Immature natural killer cell (primary cell): ENCODE results near the gene GPC6. TPM values are rescaled to one million over a fixed set of nuclear protein-coding genes. Genes with fewer than 3 reads are reported as not detected.

Experiments
- DNase-seq, 3 donors: peaks; one replicate each; pipeline ENCODE4 v3.0.0; 2022; ENCODE audit warnings: mixed read lengths in 1 of 3
- H3K27ac Mint-ChIP-seq, 6 donors: one replicate each; pipeline ENCODE4 v1.8.0; 2020; ENCODE audit warnings: mixed read lengths in 6 of 6, mild to moderate bottlenecking in 5 of 6, inconsistent platforms in 4 of 6, moderate library complexity in 3 of 6
- H3K27me3 Mint-ChIP-seq, 3 donors: one replicate each; pipeline ENCODE4 v1.8.0; 2020 to 2021; ENCODE audit warnings: low read depth in 3 of 3, mild to moderate bottlenecking in 3 of 3, mixed read lengths in 3 of 3, moderate library complexity in 3 of 3, inconsistent platforms in 1 of 3
- H3K36me3 Mint-ChIP-seq, 3 donors: one replicate each; pipeline ENCODE4 v1.8.0; 2020; ENCODE audit warnings: mixed read lengths in 3 of 3, inconsistent platforms in 2 of 3, mild to moderate bottlenecking in 2 of 3
- H3K4me1 Mint-ChIP-seq, 2 donors: one replicate each; pipeline ENCODE4 v1.8.0; 2020; ENCODE audit warnings: inconsistent platforms in 2 of 2, mild to moderate bottlenecking in 2 of 2, mixed read lengths in 2 of 2, moderate library complexity in 1 of 2
- H3K4me3 Mint-ChIP-seq, 5 donors: one replicate each; pipeline ENCODE4 v1.8.0; 2020; ENCODE audit warnings: mild to moderate bottlenecking in 5 of 5, mixed read lengths in 5 of 5, inconsistent platforms in 3 of 5, moderate library complexity in 3 of 5
- H3K9me3 Mint-ChIP-seq, 6 donors: one replicate each; pipeline ENCODE4 v1.8.0; 2020; ENCODE audit warnings: mild to moderate bottlenecking in 6 of 6, mixed read lengths in 6 of 6, inconsistent platforms in 4 of 6, moderate library complexity in 3 of 6
- polyA plus RNA-seq, 3 donors: library from polyadenylated mRNA; unstranded; fragments of 300-500 nt; fragmentation: Illumina TruSeq; gene quantifications; one replicate each; pipeline ENCODE4 v1.2.3, GENCODE V29; 2021

The GPC6 gene
- polyA plus RNA-seq, 3 donors from 2014 or later: not detected

- peaks cover 0 to 4% (median 2%) of the 10 kb centered on the region in 3 donors for H3K27me3 Mint-ChIP-seq
- no peak for DNase-seq
- no peaks in the 10 kb centered on the region for H3K4me1 Mint-ChIP-seq
- no peak overlapping the region for H3K4me3 Mint-ChIP-seq
- H3K27ac Mint-ChIP-seq: no peak overlapping the region
- no peaks in the 10 kb centered on the region for H3K36me3 Mint-ChIP-seq
- peaks cover 0 to 6% (median 0%) of the 10 kb centered on the region in 6 donors for H3K9me3 Mint-ChIP-seq
These were observed 729.3 kb downstream of the GPC6 start for GRCh38 chr13:93955904-93956303.

GRCh38 chr13:93956426-93956825 is 729.8 kb downstream of the GPC6 start:
- Mint-ChIP-seq H3K4me3 (no peak overlapping the region), H3K27me3 (peaks cover 0 to 4% (median 2%) of the 10 kb centered on the region in 3 donors), H3K9me3 (peaks cover 0 to 3% (median under 1%) of the 10 kb centered on the region in 6 donors), H3K36me3 (no peaks in the 10 kb centered on the region), H3K27ac (no peak overlapping the region), H3K4me1 (no peaks in the 10 kb centered on the region)
- no peak for DNase-seq

- Mint-ChIP-seq H3K4me1 (no peaks in the 10 kb centered on the region), H3K9me3 (peaks cover 0 to 4% (median 1%) of the 10 kb centered on the region in 6 donors), H3K4me3 (no peak overlapping the region), H3K36me3 (no peaks in the 10 kb centered on the region), H3K27ac (no peak overlapping the region), H3K27me3 (peaks cover 0 to 4% (median 2%) of the 10 kb centered on the region in 3 donors)
- no peak for DNase-seq
These were observed 730.8 kb downstream of the GPC6 start for GRCh38 chr13:93957371-93957770.

- no peak for DNase-seq
- no peak overlapping the region for H3K27ac Mint-ChIP-seq
These were observed 733.4 kb downstream of the GPC6 start for GRCh38 chr13:93959796-93960533.

GRCh38 chr13:93963266-93964145 is 736.9 kb downstream of the GPC6 start:
- no peak for DNase-seq
- no peak overlapping the region for H3K4me3 Mint-ChIP-seq
- H3K4me1 Mint-ChIP-seq: no peaks in the 10 kb centered on the region
- H3K9me3 Mint-ChIP-seq: peaks cover 0 to 4% (median 0%) of the 10 kb centered on the region in 6 donors
- peaks cover 0 to 4% (median 0%) of the 10 kb centered on the region in 3 donors for H3K27me3 Mint-ChIP-seq
- H3K36me3 Mint-ChIP-seq: no peaks in the 10 kb centered on the region
- no peak overlapping the region for H3K27ac Mint-ChIP-seq

More at GRCh38 chr13:93959796-93960533, 733.4 kb downstream of the GPC6 start:
- no peak overlapping the region for H3K4me3 Mint-ChIP-seq
- no peaks in the 10 kb centered on the region for H3K4me1 Mint-ChIP-seq
- no peaks in the 10 kb centered on the region for H3K36me3 Mint-ChIP-seq
- peaks cover 0 to 4% (median 0%) of the 10 kb centered on the region in 3 donors for H3K27me3 Mint-ChIP-seq
- H3K9me3 Mint-ChIP-seq: peaks cover 0 to 4% (median 0%) of the 10 kb centered on the region in 6 donors

GRCh38 chr13:93964146-93964512 is 737.5 kb downstream of the GPC6 start:
- DNase-seq: no peak
- no peak overlapping the region for H3K27ac Mint-ChIP-seq
- H3K4me1 Mint-ChIP-seq: no peaks in the 10 kb centered on the region
- H3K4me3 Mint-ChIP-seq: no peak overlapping the region
- H3K36me3 Mint-ChIP-seq: no peaks in the 10 kb centered on the region
- peaks cover 0 to 4% (median 0%) of the 10 kb centered on the region in 3 donors for H3K27me3 Mint-ChIP-seq
- H3K9me3 Mint-ChIP-seq: peaks cover 0 to 4% (median 0%) of the 10 kb centered on the region in 6 donors

GRCh38 chr13:93965587-93965986 is 739.0 kb downstream of the GPC6 start:
- H3K4me3 Mint-ChIP-seq: no peak overlapping the region
- no peak for DNase-seq
- H3K27me3 Mint-ChIP-seq: peaks cover 0 to 2% (median 0%) of the 10 kb centered on the region in 3 donors
- H3K9me3 Mint-ChIP-seq: peaks cover 0 to 4% (median 0%) of the 10 kb centered on the region in 6 donors
- H3K27ac Mint-ChIP-seq: no peak overlapping the region
- H3K36me3 Mint-ChIP-seq: no peaks in the 10 kb centered on the region
- H3K4me1 Mint-ChIP-seq: no peaks in the 10 kb centered on the region

- Mint-ChIP-seq H3K4me3 (no peak overlapping the region), H3K9me3 (peaks cover 0 to 3% (median 0%) of the 10 kb centered on the region in 6 donors), H3K4me1 (no peaks in the 10 kb centered on the region), H3K36me3 (no peaks in the 10 kb centered on the region), H3K27ac (no peak overlapping the region), H3K27me3 (peaks cover 0 to 2% (median 0%) of the 10 kb centered on the region in 3 donors)
- no peak for DNase-seq
These were observed 739.8 kb downstream of the GPC6 start for GRCh38 chr13:93966267-93966936.

GRCh38 chr13:93967286-93967685 is 740.7 kb downstream of the GPC6 start:
- Mint-ChIP-seq H3K27ac (no peak overlapping the region), H3K9me3 (no peaks in the 10 kb centered on the region), H3K27me3 (peaks cover 0 to 2% (median 0%) of the 10 kb centered on the region in 3 donors), H3K4me3 (no peak overlapping the region), H3K36me3 (no peaks in the 10 kb centered on the region), H3K4me1 (no peaks in the 10 kb centered on the region)
- no peak for DNase-seq

- DNase-seq: no peak
- no peak overlapping the region for H3K27ac Mint-ChIP-seq
- H3K36me3 Mint-ChIP-seq: no peaks in the 10 kb centered on the region
- H3K4me3 Mint-ChIP-seq: no peak overlapping the region
- no peaks in the 10 kb centered on the region for H3K4me1 Mint-ChIP-seq
- peaks cover 0 to 2% (median 0%) of the 10 kb centered on the region in 6 donors for H3K9me3 Mint-ChIP-seq
- H3K27me3 Mint-ChIP-seq: peaks cover 0 to 1% (median 0%) of the 10 kb centered on the region in 3 donors
These were observed 748.6 kb downstream of the GPC6 start for GRCh38 chr13:93975242-93975641.

- DNase-seq: no peak
- Mint-ChIP-seq H3K9me3 (peaks cover 0 to 2% (median 0%) of the 10 kb centered on the region in 6 donors), H3K27me3 (peaks cover 0 to 2% (median 1%) of the 10 kb centered on the region in 3 donors), H3K27ac (no peak overlapping the region), H3K4me1 (no peaks in the 10 kb centered on the region), H3K36me3 (no peaks in the 10 kb centered on the region), H3K4me3 (no peak overlapping the region)
These were observed 749.9 kb downstream of the GPC6 start for GRCh38 chr13:93976528-93976927.

- no peak overlapping the region for H3K27ac Mint-ChIP-seq
- no peaks in the 10 kb centered on the region for H3K36me3 Mint-ChIP-seq
- H3K9me3 Mint-ChIP-seq: no peaks in the 10 kb centered on the region
- H3K27me3 Mint-ChIP-seq: peaks cover 0 to 2% (median 1%) of the 10 kb centered on the region in 3 donors
- H3K4me1 Mint-ChIP-seq: no peaks in the 10 kb centered on the region
- DNase-seq: no peak
- H3K4me3 Mint-ChIP-seq: no peak overlapping the region
These were observed 751.4 kb downstream of the GPC6 start for GRCh38 chr13:93977986-93978385.

GRCh38 chr13:93981426-93981977 is 754.9 kb downstream of the GPC6 start:
- H3K9me3 Mint-ChIP-seq: no peaks in the 10 kb centered on the region
- H3K27ac Mint-ChIP-seq: no peak overlapping the region
- no peaks in the 10 kb centered on the region for H3K36me3 Mint-ChIP-seq
- H3K4me1 Mint-ChIP-seq: no peaks in the 10 kb centered on the region
- peaks cover 0 to 2% (median 0%) of the 10 kb centered on the region in 3 donors for H3K27me3 Mint-ChIP-seq
- H3K4me3 Mint-ChIP-seq: no peak overlapping the region
- no peak for DNase-seq
